ENCODE results near the gene LARP4B.

Gene LARP4B

DNA sequence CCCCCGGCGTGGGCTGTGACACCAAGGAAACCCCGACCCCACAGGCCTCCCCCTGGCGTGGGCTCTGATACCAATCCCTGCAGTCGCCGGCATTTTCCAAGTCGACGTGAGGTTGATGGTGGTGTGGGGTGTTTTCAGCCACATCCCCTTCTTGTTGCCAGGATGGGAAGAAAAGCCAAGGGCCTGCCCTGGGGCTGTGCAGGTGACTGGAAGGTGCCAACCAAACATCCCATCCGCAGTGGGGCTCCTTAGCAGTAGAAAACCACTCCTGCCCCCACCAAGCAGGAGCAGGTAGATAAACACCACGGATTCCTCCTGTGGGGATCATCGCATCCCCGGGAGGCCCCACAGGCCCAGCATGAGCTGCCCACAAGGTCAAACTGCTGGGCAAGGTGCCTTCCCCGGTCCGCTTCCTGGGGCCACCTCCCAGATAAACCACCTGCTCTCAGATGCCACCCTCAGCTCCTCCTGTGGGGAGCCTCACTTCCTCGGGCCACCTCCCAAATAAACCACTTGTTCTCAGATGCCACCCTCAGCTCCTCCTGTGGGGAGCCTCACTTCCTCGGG is 153.5 kb downstream of the LARP4B start:
- no peak for DNase-seq (ENCODE audit: extremely low spot score)
- CTCF ChIA-PET, result no interaction called here
- TF ChIP-seq, protein P1, sequence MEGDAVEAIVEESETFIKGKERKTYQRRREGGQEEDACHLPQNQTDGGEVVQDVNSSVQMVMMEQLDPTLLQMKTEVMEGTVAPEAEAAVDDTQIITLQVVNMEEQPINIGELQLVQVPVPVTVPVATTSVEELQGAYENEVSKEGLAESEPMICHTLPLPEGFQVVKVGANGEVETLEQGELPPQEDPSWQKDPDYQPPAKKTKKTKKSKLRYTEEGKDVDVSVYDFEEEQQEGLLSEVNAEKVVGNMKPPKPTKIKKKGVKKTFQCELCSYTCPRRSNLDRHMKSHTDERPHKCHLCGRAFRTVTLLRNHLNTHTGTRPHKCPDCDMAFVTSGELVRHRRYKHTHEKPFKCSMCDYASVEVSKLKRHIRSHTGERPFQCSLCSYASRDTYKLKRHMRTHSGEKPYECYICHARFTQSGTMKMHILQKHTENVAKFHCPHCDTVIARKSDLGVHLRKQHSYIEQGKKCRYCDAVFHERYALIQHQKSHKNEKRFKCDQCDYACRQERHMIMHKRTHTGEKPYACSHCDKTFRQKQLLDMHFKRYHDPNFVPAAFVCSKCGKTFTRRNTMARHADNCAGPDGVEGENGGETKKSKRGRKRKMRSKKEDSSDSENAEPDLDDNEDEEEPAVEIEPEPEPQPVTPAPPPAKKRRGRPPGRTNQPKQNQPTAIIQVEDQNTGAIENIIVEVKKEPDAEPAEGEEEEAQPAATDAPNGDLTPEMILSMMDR (IDR thresholded peaks at IDR 0.05; ENCODE audit: control extremely low read depth, extremely low read depth, low read depth, missing control alignments), result no peak
- POLR2A ChIA-PET, result no interaction called here

DNA sequence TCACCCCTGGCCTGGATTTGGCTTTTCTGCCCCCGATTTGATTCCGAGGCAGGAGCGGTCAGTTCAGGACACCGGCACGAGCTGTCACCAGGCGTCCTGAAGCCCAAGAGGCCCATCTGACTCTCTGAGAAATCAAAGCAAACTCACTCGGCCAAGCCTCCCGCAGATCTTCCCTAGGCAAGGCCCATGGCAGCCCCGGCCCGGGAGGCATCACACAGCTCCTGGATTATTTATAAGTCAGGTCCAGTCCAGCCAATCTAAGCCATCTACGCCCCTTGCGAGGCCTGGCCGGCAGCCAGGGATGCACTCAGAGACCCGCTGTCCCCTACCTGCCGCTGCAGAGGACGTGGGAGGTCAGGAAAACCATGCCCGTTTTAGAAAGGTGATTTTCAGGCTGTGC is 154.7 kb downstream of the LARP4B start:
- CTCF ChIA-PET, result no interaction called here
- POLR2A ChIA-PET, result no interaction called here
- TF ChIP-seq, protein P1 (IDR thresholded peaks at IDR 0.05; ENCODE audit: control extremely low read depth, extremely low read depth, low read depth, missing control alignments), result no peak
- no peak for DNase-seq (ENCODE audit: extremely low spot score)

DNA sequence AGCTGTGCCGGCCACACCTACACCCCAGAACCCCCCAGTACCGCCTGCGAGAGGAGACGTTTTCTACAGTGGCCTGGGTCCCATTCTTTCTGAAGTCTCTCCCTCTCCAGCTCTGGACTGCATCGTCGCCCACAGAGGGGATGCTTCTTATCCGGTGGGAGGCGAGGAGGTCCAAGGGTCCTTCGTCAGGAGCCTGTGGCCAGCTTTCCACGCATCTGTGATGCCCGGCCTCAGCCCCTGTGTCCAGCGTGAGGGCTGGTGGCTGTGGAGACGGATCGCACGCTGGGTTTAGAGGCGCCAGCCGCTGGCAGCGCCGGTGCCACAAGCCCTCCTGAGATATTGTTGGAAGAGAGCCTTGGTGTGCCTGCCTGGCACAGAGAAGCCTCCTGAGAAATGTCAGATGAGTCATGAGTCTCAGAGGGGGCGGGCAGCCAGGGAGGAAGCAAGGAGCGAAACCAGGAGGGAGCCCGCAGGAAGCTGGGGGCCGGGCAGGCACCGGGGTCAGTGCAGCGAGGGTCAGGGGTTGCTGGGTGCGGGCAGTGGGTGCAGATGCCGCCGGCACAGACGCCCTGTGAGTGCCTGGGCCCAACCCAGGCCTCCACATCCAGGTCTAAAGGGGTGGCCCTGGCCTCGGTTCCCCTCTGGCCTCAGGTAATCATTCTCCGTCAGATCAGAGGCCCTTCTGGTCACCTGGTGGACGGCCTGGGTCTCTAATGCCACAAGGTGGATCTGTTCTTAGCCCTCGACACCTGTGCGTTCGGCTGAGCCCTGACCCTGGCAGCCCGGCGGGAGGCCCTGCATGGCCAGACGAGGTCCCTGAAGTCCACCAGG is 156.0 kb downstream of the LARP4B start:
- no peak for DNase-seq (ENCODE audit: extremely low spot score)
- ChIA-PET CTCF (no interaction called here), POLR2A (no interaction called here)
- TF ChIP-seq, protein P1 (IDR thresholded peaks at IDR 0.05; ENCODE audit: control extremely low read depth, extremely low read depth, low read depth, missing control alignments), result no peak

DNA sequence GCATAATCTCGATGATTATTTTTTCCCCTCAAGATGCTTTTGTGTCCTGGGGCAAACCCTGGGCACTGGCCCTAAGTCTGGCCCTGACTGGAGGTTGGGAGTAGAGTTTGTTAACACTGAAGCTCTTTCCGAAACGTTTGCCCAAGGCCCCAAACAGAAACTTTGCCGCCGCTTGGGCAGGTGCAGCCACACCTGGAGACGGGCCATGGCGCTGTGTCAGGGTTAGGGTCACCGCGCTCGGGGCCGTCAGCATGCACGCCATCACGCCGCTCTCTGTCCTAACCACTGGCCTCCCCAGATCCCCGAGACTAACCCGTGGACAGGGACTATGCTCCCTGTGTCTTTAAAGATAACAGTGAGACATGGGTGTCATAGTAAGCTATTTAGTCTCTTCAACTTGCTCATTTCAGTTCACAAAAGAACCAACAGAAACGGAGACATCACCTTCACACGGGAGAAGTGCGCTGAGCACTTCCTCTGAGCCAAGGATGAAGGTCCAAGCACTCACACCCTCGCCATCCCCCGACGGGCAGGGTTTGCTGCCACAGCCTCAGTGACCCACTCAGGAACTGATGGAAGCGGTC is 156.8 kb downstream of the LARP4B start:
- ChIA-PET POLR2A (no interaction called here), CTCF (no interaction called here)
- TF ChIP-seq, protein P1 (IDR thresholded peaks at IDR 0.05; ENCODE audit: control extremely low read depth, extremely low read depth, low read depth, missing control alignments), result no peak
- DNase-seq (ENCODE audit: extremely low spot score), result no peak

DNA sequence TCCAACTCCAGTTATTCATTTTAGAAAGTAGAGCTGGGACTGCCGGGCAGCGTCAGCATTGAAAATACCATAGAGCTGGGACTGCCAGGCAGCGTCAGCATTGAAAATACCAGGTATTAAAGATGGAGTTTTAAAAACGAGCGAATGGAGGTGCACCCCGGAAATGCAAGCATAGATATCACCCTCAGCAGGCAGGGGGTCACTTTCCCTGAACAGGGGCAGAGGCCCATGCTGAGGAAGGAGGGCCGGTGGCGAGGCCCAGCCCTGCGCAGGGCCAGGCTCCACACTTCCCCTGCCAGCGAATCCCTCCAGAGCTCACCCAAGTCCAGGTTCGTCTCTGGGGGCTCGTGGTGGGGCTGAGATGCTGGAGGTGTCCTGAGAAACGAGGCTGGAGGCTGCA is 157.3 kb downstream of the LARP4B start:
- no peak for DNase-seq (ENCODE audit: extremely low spot score)
- POLR2A ChIA-PET, result no interaction called here
- TF ChIP-seq, protein P1 (IDR thresholded peaks at IDR 0.05; ENCODE audit: control extremely low read depth, extremely low read depth, low read depth, missing control alignments), result no peak
- CTCF ChIA-PET, result no interaction called here

DNA sequence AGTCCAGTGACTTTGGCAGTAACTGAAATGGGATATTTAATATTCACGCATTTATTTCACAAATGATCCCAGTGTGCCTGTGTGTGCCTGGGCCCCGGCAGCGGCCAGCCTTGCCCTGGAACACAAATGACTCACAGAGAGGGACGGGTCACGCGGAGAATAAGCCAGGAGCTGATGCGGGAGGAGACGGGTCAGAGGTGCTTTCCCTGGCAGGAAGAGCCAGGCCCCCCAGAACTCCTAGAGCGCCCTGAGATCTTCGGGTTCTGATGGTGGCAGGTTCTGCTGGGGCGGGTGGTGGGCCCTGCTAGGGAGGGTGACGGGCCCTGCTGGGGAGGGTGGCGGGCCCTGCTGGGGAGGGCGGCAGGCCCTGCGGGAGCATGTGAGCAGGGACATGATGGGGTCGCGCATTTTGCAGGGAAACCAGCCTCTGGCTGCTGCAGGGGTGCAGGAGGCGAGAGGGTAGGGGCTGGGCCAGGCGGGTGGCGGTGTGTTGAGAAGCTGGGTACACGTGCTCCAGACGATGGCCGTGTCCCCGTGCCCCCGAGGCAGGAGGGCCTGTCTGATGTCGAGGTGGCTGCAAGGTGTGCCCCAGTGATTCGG is 157.8 kb downstream of the LARP4B start:
- ChIA-PET CTCF (no interaction called here), POLR2A (no interaction called here)
- DNase-seq (ENCODE audit: extremely low spot score), result no peak
- TF ChIP-seq, protein P1 (IDR thresholded peaks at IDR 0.05; ENCODE audit: control extremely low read depth, extremely low read depth, low read depth, missing control alignments), result no peak
